Esophagus squamous epithelium (tissue), 5 donors: ENCODE data around the gene FOXL2NB. TPM values are rescaled to one million over a fixed set of nuclear protein-coding genes. Genes with fewer than 3 reads are reported as not detected.

Experiments
- DNase-seq: peaks from one replicate; lab custom pipeline; 2025; lab: John Stamatoyannopoulos, UW
- H3K27ac ChIP-seq, 4 donors: fragments of 200-600 bp; sonication (generic); one replicate each; pipeline ENCODE4 v1.5.1; 2016 to 2019; ENCODE audit warnings: mild to moderate bottlenecking in 1 of 4
- H3K27me3 ChIP-seq, 4 donors: fragments of 200-600 bp; sonication (generic); 1 replicate in 3 of 4; 2 replicates in 1 of 4; pipeline versions ENCODE4 v1.5.1 to v1.6.0; 2017 to 2021; ENCODE audit warnings: antibody characterized with exemption in 1 of 4
- H3K36me3 ChIP-seq, 3 donors: fragments of 200-600 bp; sonication (generic); one replicate each; pipeline ENCODE4 v1.5.1; 2016 to 2019
- H3K4me1 ChIP-seq, 3 donors: fragments of 200-600 bp; sonication (generic); one replicate each; pipeline ENCODE4 v1.5.1; 2017 to 2019
- H3K4me3 ChIP-seq, 4 donors: fragments of 200-600 bp; sonication (generic); 1 replicate in 3 of 4; 2 replicates in 1 of 4; pipeline ENCODE4 v1.5.1; 2016 to 2019; ENCODE audit warnings: mild to moderate bottlenecking in 2 of 4, moderate library complexity in 1 of 4
- H3K9me3 ChIP-seq, 3 donors: fragments of 200-600 bp; sonication (generic); one replicate each; pipeline ENCODE4 v1.5.1; 2016 to 2019
- POLR2A ChIP-seq, 4 donors: fragments of 450-650 bp; IDR thresholded peaks; one replicate each; pipeline ENCODE4 v1.6.1; 2017; ENCODE audit warnings: antibody characterized with exemption in 4 of 4, mild to moderate bottlenecking in 4 of 4, moderate library complexity in 3 of 4
- WGBS, 2 donors: methylation state at CpG; one replicate each; pipeline ENCODE4 v1.1.5; 2018; 5-methylcytosine and 5-hydroxymethylcytosine counted together
- intact Hi-C: fragments of 100-400 bp; cut with DNase I; formaldehyde crosslinking; loops from one replicate; pipeline ENCODE4 v1.15.0; 2022
- total RNA-seq, 4 donors: library from RNA; depleted of rRNA; stranded (reverse); fragments of >200 nt; gene quantifications; one replicate each; pipeline ENCODE4 v1.1.0, GENCODE V29; 2016
- TF ChIP-seq, protein P1 (sequence below), 6 experiments: fragments of 450-650 bp in 4 of 6; fragments of 200-600 bp in 2 of 6; sonication (generic) in 2 of 6; IDR thresholded peaks; one replicate each; pipeline ENCODE4 v1.5.1; 2016 to 2019; ENCODE audit warnings: antibody characterized with exemption in 6 of 6, mild to moderate bottlenecking in 4 of 6, moderate library complexity in 4 of 6
- donor health status: DM: yes; HTN: yes; CAD: no.

The FOXL2NB gene
- total RNA-seq, 4 donors from 2014 or later, result 0.57 to 1.1 TPM; not detected in 2

- Histone ChIP-seq H3K27ac (no peak overlapping the region), H3K4me1 (peaks cover 34 to 46% (median 42%) of the 10 kb centered on the region in 3 donors), H3K9me3 (no peaks in the 10 kb centered on the region), H3K27me3 (peaks cover 27 to 80% (median 51%) of the 10 kb centered on the region in 4 donors), H3K36me3 (no peaks in the 10 kb centered on the region), H3K4me3 (peak overlapping the region; percentile 15 to 62 (median 34))
- WGBS, 2 donors, result 0 to 6% methylated on average over 2 of the region's 58 CpGs
- TF ChIP-seq, protein P1, sequence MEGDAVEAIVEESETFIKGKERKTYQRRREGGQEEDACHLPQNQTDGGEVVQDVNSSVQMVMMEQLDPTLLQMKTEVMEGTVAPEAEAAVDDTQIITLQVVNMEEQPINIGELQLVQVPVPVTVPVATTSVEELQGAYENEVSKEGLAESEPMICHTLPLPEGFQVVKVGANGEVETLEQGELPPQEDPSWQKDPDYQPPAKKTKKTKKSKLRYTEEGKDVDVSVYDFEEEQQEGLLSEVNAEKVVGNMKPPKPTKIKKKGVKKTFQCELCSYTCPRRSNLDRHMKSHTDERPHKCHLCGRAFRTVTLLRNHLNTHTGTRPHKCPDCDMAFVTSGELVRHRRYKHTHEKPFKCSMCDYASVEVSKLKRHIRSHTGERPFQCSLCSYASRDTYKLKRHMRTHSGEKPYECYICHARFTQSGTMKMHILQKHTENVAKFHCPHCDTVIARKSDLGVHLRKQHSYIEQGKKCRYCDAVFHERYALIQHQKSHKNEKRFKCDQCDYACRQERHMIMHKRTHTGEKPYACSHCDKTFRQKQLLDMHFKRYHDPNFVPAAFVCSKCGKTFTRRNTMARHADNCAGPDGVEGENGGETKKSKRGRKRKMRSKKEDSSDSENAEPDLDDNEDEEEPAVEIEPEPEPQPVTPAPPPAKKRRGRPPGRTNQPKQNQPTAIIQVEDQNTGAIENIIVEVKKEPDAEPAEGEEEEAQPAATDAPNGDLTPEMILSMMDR (IDR thresholded peaks at IDR 0.05), result peak; percentile 82 to 90 (median 86)
- no peak for TF ChIP-seq POLR2A (IDR thresholded peaks at IDR 0.05)
- no peak for DNase-seq
- intact Hi-C loops, result loop anchor here (5.0 kb wide), 1 partner anchor 391 kb away; no protein-coding TSS in a partner anchor
These were observed 10.9 kb upstream of the FOXL2NB start for GRCh38 chr3:138935863-138936740.

DNA sequence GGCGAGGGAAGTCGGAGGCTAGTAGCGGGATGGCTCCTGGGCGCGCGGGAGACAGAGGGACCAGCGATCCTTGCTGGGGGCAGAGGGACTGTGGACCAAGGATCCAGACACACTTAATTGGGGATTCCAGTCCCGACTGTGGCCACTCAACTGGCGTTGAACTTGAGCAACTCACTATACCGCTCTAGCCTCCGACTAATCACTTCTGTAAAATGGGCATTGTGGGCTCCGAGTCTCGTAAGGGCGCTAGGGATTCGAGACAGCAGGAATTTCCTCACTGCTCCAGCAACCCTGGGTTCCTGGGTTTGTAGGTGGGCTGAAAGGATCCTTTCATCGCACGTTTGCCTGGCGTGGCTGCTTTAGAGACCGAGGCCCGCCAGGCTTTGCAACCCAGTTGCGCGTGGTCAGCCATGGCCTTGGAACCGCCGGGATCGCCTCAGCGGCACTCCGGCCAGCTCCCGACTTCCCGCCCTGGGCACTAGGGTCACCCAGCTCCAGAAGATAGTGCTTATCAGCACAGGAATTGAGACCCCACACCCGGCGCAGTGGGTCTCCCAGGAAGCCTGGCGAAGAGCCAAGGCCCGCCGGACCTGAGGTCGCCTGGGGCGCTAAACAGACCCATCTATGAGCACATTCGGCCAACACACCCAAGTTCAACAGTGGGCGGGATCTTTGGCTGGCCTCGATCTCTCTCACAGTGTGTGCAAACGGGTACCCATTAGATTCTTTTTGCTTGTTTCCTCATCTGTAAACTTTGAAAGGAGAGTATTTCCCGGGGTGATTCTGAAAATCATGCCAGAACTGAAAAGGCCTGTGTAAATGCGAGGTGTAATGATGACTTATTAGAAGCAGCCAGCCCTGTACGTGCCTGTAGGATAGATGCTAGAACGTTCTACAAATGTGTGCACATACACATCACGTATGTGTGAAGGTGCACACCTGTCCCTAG lies 10.0 kb upstream of the FOXL2NB start:
- no peak for DNase-seq
- no peaks in the 10 kb centered on the region for H3K9me3 ChIP-seq
- intact Hi-C loops, result loop anchor here (5.0 kb wide), 1 partner anchor 390 kb away; no protein-coding TSS in a partner anchor
- H3K36me3 ChIP-seq, result no peaks in the 10 kb centered on the region
- no peak for TF ChIP-seq POLR2A (IDR thresholded peaks at IDR 0.05)
- TF ChIP-seq, protein P1 (IDR thresholded peaks at IDR 0.05), result no peak
- H3K4me1 ChIP-seq, result peaks cover 34 to 46% (median 42%) of the 10 kb centered on the region in 3 donors
- H3K27me3 ChIP-seq, result peaks cover 28 to 85% (median 56%) of the 10 kb centered on the region in 4 donors
- 11 to 21% methylated on average over 17 to 18 of the region's 45 CpGs for WGBS, 2 donors
- H3K4me3 ChIP-seq, result peak overlapping the region in 3 of 4 donors; percentile 30 to 62 (median 37)
- no peak overlapping the region for H3K27ac ChIP-seq

DNA sequence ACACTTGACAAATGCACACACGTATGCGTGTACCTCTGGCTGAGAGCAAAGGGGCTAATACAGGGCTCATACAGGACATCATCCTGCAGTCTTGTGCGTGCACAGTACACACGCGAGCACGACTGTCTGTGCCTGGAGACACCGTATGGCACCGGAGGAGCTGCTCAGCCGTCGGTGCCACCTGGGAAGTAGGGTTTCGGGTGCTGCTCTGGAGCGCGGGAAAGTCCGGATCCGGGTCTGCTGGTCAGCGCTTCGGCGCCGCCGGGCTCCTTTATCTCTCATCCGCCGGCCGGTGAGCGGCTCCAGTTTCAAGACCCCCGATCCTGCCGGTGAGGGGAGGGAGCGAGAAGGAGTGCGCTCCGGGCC lies 9.3 kb upstream of the FOXL2NB start:
- H3K27me3 ChIP-seq, result peaks cover 32 to 90% (median 59%) of the 10 kb centered on the region in 4 donors
- TF ChIP-seq, protein P1 (IDR thresholded peaks at IDR 0.05), result no peak
- no peak for TF ChIP-seq POLR2A (IDR thresholded peaks at IDR 0.05)
- no peaks in the 10 kb centered on the region for H3K9me3 ChIP-seq
- DNase-seq, result no peak
- intact Hi-C loops, result loop anchor here (5.0 kb wide), 1 partner anchor 390 kb away; no protein-coding TSS in a partner anchor
- 2 to 3% methylated on average over 11 to 14 of the region's 29 CpGs for WGBS, 2 donors
- no peaks in the 10 kb centered on the region for H3K36me3 ChIP-seq
- peaks cover 34 to 46% (median 42%) of the 10 kb centered on the region in 3 donors for H3K4me1 ChIP-seq
- H3K4me3 ChIP-seq, result peak overlapping the region in 1 of 4 donors; percentile 36
- H3K27ac ChIP-seq, result no peak overlapping the region

- WGBS, 2 donors, result 4 to 11% methylated on average over 7 to 9 of the region's 48 CpGs
- DNase-seq, result no peak
- intact Hi-C loops, result loop anchor here (5.0 kb wide), 1 partner anchor 389 kb away; no protein-coding TSS in a partner anchor
These were observed 8.8 kb upstream of the FOXL2NB start for GRCh38 chr3:138938056-138938876.

More at GRCh38 chr3:138938056-138938876, 8.8 kb upstream of the FOXL2NB start:
- H3K27me3 ChIP-seq, result peaks cover 32 to 90% (median 65%) of the 10 kb centered on the region in 4 donors
- peaks cover 34 to 46% (median 42%) of the 10 kb centered on the region in 3 donors for H3K4me1 ChIP-seq
- TF ChIP-seq, protein P1 (IDR thresholded peaks at IDR 0.05), result no peak
- TF ChIP-seq POLR2A (IDR thresholded peaks at IDR 0.05), result no peak
- H3K9me3 ChIP-seq, result no peaks in the 10 kb centered on the region
- no peaks in the 10 kb centered on the region for H3K36me3 ChIP-seq
- H3K4me3 ChIP-seq, result peak overlapping the region in 1 of 4 donors; percentile 36
- no peak overlapping the region for H3K27ac ChIP-seq
